NB4 (cell line): Measurements from ENCODE around the gene ESF1.

Experiments
- POLR2A ChIP-seq: IDR thresholded peaks from 2 replicates; pipeline ENCODE4 v1.6.1; 2011; ENCODE audit warnings: mild to moderate bottlenecking; ENCODE audit not compliant: insufficient read length; ENCODE audit errors: extremely low read depth
- TF ChIP-seq, protein P1 (sequence below): IDR thresholded peaks from 2 replicates; pipeline ENCODE4 v1.6.1; 2011; ENCODE audit warnings: low read depth, low read length
- TF ChIP-seq, protein P2 (sequence below): IDR thresholded peaks from one replicate; pipeline ENCODE4 v1.5.1; 2012; ENCODE audit warnings: low read depth, low read length

DNA sequence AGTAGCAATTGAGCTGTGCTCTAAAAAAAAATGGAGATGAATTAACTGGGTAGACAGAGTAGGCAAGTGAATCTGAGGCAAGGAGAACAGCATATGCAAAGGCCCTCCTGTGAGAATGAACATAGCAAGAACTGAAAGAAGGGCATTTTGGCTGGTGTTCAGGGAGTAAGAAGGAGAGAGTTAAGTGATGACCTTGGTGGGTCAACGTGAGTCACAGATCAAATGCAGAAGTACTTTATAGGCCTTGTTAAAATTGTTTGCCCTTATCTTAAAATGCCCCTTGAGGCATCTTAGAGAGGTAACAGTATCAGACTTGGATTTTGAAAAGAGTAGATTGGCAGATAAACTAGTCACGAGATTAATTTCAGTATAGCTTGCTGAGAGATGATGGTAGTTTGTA lies 24.7 kb upstream of the ESF1 start:
- TF ChIP-seq, protein P1, sequence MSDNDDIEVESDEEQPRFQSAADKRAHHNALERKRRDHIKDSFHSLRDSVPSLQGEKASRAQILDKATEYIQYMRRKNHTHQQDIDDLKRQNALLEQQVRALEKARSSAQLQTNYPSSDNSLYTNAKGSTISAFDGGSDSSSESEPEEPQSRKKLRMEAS = no peak
- TF ChIP-seq, protein P2, sequence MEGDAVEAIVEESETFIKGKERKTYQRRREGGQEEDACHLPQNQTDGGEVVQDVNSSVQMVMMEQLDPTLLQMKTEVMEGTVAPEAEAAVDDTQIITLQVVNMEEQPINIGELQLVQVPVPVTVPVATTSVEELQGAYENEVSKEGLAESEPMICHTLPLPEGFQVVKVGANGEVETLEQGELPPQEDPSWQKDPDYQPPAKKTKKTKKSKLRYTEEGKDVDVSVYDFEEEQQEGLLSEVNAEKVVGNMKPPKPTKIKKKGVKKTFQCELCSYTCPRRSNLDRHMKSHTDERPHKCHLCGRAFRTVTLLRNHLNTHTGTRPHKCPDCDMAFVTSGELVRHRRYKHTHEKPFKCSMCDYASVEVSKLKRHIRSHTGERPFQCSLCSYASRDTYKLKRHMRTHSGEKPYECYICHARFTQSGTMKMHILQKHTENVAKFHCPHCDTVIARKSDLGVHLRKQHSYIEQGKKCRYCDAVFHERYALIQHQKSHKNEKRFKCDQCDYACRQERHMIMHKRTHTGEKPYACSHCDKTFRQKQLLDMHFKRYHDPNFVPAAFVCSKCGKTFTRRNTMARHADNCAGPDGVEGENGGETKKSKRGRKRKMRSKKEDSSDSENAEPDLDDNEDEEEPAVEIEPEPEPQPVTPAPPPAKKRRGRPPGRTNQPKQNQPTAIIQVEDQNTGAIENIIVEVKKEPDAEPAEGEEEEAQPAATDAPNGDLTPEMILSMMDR = no peak
- TF ChIP-seq POLR2A = no peak
